CD4-positive, alpha-beta T cell treated with Interleukin-4 for 1 hour (primary cell): ENCODE data around the gene TRIOBP.

ENCODE experiments used
- DNase-seq, 2 donors: peaks; one replicate each; pipeline ENCODE4 v3.0.0-alpha.2; 2020 to 2022

The TRIOBP gene

DNA sequence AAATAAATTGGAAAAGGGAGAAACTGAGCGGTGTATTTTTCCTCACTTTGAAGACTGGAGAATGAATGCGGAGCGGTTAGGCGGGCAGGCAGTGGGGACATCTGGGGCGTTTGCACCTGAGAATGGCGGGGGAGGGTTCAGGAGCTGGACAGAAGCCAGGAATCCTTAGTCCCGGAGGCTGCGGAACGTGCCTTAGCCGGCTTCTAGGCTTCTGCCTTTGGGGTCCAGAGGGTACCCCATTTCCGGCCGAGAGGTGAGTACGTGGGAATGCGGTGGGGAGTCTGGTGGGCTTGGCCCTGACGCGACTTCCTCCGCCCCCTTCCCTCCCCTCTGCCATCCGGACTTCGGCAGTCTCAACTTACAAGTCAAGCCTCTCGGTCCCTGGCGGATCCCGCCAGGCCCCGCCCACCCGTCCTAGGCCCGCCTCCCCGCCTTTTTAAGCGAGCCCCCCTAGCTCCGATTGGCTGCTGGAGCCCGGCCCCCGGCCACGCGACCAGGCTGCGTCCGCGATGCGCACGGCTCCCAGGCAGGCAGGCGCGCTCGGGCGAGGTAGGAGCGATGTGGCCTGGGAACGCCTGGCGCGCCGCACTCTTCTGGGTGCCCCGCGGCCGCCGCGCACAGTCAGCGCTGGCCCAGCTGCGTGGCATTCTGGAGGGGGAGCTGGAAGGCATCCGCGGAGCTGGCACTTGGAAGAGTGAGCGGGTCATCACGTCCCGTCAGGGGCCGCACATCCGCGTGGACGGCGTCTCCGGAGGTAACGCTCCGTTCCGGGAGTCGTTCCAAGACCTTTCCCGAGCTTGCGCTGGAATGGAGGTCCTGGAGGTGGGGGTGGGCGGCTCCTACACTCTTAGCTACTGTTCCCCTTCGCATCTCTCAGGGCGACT is 110.8 kb downstream of the TRIOBP start, which contains the start of gene GCAT:
Gene GCAT (plus strand): TSS at position 525 of the 884 bp plus-strand sequence. CDS start 34 bp downstream, at position 559.
- DNase-seq: peak; percentile 89 to 91

DNA sequence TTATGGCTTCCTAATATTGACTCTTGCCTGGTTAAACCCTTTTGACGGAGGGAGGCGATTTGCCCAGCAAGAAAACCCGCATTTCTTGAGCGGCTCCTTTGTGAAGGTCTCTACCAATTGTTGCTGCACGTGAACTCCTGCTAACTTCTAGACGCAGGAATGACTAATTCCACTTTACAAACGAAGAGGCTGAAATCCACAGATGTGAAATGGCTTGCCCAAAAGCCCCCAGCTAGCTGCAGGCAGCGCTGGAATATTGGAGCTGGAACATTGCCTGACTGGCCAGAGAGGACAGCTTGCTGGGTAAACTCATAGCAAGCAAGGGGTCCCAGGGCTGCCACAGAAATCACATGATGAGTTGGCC is 111.4 kb downstream of the TRIOBP start:
- DNase-seq: no peak

DNA sequence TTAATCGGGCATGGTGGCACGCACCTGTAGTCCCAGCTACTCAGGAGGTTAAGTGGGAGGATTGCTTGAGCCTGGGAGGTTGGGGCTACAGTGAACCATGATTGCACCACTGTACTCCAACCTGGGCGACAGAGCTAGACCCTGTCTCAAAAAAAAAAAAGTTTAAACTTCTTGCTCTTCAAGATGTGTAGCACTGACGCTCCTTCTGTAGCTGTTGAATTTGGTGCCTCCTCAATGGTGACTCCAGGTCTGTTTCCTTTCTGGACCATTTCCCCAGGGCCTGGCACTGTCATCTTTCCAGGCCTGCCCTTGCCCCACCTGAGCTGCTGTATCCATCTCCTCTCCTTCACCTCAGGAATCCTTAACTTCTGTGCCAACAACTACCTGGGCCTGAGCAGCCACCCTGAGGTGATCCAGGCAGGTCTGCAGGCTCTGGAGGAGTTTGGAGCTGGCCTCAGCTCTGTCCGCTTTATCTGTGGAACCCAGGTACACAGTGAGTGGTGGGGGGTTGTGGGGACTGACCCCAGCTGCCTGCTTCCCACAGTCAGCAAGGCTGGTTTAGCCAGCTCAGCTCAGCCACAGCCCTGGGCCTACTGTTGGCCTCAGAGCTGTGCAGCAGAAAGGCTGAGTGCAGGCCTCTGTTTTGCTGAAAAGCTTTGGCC is 113.0 kb downstream of the TRIOBP start:
- no peak for DNase-seq

DNA sequence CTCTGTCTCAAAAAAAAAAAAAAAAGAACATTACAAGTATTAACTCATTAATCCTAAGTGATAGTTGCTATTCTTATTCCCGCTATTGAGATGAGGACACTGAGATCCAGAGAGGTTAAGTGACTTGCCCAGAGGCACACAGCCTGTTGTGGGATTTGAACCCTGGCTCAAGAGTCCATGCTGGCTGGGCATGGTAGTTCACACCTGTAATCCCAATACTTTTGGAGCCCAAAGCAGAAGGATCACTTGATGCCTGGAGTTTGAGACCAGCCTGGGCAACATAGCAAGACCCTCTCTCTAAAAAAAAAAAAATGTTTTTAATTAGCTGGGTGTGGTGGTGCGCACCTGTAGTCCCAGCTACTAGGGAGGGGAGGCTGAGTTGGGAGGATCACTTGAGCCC is 115.0 kb downstream of the TRIOBP start:
- DNase-seq: no peak

DNA sequence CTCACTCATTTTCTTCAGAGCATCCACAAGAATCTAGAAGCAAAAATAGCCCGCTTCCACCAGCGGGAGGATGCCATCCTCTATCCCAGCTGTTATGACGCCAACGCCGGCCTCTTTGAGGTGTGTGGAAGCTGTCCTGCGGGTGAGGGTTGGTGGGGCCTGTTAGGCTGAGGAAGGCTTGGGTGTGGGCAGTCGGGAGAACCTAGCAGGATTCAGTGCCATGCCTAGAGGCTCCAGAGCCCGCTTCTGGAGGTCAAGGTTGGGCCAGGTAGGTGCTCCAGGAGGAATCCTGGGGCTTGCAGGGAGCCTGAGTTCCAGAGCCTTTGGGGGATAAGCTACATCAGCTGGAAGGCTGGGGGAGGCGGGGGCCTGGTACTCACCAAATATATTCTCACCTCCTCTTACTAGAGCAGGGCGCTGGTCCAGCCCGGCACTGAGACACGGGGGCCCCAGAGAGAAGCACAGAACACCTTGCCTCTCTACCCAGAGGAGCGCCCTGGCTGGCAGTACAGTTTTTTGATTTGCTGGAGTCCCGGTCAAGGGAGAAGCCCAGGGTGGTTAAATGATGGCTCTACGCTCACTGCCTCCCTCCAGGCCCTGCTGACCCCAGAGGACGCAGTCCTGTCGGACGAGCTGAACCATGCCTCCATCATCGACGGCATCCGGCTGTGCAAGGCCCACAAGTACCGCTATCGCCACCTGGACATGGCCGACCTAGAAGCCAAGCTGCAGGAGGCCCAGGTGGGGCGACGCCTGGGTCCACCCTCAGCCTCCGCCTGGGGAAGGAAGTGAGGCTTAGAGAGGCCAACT is 116.2 kb downstream of the TRIOBP start:
- no peak for DNase-seq

DNA sequence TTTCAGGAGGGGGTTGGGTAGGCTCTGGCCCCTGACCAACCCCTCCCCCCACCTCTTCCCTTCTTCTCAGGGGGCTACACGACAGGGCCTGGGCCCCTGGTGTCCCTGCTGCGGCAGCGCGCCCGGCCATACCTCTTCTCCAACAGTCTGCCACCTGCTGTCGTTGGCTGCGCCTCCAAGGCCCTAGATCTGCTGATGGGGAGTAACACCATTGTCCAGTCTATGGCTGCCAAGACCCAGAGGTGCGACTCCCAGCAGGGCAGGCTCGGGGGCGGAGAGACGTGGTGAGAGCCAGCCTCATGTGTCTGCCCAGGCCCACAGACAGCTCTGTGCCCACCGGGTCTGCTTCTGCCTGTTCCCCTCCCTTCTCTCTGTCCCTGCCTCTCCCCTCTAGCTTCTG is 118.7 kb downstream of the TRIOBP start:
- DNase-seq: no peak

DNA sequence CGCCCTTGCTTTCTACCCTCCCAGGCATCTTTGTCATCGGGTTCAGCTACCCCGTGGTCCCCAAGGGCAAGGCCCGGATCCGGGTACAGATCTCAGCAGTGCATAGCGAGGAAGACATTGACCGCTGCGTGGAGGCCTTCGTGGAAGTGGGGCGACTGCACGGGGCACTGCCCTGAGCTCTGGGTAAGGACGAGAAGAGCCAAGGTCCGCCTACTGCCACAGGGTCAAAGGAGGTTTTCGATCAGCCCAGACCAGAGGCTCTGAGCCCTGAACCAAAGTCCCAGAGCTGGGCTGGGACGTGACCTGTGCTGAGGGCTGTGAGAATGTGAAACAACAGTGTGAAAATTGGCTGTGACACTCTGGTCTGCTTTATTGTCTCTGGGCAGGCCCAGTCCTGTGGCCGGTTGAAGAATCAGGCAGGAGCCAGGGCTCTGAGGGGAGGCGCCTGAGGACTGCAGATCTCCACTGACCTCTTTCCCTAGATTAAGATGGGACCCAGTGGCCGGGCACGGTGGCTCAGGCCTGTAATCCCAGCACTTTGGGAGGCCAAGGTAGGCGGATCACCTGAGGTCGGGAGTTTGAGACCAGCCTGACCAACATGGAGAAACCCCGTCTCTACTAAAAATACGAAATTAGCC is 119.8 kb downstream of the TRIOBP start:
- DNase-seq: no peak

DNA sequence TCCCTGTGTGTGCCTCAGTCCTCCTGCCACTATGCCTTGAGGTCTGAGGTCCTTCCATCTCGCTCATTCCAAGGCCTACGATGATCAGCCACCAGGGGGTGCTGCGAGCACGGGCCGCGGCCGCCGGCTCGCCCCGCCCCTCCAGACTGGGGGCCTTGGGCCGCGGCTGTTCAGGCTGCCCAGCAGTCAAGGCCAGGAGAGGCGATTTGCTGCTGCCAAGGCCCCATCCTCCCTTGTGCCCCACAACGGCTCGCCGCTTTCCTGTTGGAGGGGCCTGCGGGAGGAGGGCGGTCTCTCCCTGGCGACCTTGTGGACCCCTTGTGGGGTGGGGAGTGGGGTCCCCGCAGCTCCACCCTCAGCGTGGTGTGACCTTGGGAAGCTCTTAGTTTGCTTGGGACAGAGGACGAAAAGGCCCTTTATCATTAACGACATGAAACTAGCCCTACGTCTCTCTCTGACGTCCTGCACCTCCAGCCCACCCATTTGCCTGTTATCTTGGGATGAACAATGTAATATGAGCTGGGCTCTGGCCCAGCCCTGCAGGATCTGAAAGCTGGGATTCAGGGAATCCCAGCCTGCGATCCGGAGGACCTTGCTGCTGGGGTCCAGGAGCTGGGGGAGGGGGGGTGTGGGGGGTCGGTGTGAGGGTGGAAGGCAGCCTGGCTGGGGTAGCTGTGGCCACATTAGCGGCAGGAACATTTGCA is 121.0 kb downstream of the TRIOBP start:
- DNase-seq: peak; percentile 77 to 82

DNA sequence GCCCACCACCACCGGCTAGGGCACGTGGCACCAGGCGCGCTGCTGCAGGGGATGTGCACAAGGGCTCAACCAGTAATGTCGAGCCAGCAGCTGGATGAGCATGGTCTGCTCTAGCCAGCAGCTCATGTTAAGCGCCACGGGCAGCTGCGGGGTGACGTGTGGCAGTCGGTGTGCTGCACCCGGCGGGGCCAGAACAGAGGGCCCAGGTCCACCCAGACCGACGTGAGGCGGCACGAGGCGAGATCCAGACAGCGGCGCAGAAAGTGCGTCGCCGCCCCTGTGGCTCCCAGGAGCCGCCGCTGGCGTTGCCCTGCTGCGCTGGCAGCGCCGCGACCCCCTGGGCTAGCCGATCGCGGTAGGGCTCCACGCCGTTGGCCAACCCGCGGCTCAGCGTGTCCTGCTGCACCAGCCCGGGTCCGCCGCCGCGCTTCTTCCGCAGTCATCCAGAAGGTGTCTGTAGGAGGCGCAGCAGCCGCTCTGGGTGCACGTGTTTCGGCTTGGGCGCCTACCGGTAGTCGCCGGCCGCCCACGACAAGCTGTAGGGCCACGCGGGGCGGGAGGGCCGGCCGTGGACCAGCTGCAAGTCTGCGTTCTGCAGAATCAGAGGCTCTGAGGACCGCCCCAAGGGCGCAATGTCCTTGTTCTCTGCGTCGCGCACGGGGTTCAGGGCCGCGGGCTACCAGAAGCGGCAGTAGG is 121.7 kb downstream of the TRIOBP start:
- peak; percentile 61 to 67 for DNase-seq

DNA sequence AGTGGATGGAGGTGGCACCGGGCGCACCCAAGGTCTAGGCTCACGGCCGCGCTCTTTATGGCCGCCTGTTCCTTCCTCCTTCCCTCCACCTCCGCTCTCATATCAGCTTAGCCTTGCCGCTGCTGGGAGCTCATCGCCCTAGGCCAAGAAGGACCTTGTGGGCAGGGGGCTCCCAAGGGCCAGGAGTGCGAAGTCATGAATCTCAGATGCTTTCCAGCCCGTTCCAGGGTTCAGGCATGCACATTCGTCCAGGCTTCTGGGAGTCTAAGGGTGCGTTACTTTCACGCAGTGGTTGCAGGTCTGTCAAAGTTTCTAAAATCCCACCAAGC is 122.2 kb downstream of the TRIOBP start:
- no peak for DNase-seq

DNA sequence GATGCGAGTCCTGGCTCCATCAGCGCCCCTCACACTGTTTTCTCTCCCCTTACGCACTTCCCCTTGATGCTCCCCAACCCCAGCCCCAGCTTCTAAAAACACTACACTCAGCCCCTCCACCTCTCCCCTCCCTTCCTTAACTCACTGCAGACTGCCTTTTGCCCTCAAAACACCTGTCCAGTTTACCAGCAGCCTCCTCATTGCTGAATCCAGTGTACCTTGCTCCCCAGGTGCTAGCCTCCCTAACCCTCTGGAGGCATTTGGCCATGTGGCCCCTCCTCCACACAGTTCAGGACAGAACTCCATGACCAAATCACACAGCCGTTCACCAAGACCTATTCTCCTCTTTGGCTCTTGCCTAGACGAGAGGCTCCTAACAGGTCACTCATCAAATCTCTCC is 123.5 kb downstream of the TRIOBP start:
- DNase-seq: no peak

DNA sequence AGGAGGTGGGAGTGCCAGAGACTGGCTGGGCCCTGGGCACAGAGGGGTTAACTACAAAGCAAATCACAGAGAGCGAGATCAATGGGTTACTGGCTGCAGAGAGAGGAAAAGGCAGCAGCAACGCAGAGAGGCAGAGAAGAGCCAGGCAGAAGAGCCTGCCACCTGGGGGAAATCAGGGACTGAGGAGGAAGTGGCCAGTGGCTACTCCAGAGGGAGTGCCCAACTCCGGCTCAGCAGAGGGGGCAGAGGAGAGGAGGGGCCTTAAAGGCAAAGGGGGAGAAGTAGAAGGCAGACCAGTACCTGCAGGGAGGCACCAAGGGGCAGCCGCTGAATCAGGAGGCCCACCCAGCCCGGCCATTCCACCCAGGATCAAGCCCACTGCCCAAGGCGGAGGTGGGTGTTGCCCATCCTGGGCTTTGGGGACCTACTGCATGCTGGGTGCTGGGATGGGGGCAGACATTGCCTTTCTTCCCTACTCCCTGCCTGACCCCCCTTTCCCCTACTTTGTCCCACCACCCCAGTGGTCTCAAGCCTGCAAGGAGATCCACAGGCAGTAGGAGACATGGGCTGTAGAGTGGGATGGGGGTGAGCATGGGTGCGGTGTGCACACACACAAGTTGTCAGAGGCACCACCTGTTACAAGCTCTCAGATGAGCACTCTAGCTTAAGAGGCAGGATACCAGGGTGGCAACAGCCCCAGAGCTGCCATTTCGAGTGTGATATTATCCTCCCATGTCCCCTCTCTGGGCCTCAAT is 125.4 kb downstream of the TRIOBP start:
- no peak for DNase-seq

DNA sequence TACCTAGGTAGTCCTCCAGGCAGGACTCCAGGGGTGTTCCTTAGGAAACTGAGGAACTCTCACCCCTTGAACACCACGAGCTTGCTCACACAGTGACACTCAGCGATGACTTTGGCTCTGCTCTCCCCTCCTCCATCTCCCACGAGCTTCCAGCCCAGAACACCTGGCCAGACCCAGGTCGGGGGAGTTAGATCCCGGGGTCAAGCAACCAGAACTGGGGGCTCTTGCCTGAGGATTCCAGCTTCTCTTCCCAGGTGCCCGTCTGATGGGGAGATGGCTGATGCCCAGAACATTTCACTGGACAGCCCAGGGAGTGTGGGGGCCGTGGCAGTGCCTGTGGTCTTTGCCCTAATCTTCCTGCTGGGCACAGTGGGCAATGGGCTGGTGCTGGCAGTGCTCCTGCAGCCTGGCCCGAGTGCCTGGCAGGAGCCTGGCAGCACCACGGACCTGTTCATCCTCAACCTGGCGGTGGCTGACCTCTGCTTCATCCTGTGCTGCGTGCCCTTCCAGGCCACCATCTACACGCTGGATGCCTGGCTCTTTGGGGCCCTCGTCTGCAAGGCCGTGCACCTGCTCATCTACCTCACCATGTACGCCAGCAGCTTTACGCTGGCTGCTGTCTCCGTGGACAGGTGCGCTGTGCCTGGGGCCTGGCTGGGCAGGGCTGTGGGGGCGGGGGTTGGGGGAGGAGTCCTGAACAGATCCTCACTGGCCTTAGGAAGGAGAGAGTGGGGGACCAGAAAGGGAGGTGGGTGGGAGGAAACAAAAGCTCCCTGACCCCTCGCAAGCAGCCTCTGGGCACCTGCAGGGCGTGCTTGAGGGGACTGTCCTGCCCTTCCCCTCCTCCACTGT is 126.5 kb downstream of the TRIOBP start, which contains the start of gene GALR3:
Gene GALR3 (plus strand): TSS at position 249 of the 852 bp plus-strand sequence. CDS start 25 bp downstream, at position 274.
- no peak for DNase-seq

DNA sequence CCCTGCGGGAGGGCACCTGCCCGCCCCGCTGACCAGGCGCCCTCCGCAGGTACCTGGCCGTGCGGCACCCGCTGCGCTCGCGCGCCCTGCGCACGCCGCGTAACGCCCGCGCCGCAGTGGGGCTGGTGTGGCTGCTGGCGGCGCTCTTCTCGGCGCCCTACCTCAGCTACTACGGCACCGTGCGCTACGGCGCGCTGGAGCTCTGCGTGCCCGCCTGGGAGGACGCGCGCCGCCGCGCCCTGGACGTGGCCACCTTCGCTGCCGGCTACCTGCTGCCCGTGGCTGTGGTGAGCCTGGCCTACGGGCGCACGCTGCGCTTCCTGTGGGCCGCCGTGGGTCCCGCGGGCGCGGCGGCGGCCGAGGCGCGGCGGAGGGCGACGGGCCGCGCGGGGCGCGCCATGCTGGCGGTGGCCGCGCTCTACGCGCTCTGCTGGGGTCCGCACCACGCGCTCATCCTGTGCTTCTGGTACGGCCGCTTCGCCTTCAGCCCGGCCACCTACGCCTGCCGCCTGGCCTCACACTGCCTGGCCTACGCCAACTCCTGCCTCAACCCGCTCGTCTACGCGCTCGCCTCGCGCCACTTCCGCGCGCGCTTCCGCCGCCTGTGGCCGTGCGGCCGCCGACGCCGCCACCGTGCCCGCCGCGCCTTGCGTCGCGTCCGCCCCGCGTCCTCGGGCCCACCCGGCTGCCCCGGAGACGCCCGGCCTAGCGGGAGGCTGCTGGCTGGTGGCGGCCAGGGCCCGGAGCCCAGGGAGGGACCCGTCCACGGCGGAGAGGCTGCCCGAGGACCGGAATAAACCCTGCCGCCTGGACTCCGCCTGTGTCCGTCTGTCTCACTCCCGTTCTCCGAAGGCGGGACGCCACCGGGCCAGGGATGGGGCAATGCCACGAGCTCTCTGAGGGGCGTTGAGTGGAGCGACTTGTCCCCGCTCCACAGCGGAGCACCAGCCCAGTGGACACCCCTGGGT is 128.1 kb downstream of the TRIOBP start:
- no peak for DNase-seq
